NCI-H1417 treated with DMSO at 0.1 percent for 48 hours (cell line): ENCODE data around the gene GALNT9.

Source experiments
- DNase-seq: peaks from one replicate; lab custom pipeline; 2025; lab: John Stamatoyannopoulos, UW

The GALNT9 gene

DNA sequence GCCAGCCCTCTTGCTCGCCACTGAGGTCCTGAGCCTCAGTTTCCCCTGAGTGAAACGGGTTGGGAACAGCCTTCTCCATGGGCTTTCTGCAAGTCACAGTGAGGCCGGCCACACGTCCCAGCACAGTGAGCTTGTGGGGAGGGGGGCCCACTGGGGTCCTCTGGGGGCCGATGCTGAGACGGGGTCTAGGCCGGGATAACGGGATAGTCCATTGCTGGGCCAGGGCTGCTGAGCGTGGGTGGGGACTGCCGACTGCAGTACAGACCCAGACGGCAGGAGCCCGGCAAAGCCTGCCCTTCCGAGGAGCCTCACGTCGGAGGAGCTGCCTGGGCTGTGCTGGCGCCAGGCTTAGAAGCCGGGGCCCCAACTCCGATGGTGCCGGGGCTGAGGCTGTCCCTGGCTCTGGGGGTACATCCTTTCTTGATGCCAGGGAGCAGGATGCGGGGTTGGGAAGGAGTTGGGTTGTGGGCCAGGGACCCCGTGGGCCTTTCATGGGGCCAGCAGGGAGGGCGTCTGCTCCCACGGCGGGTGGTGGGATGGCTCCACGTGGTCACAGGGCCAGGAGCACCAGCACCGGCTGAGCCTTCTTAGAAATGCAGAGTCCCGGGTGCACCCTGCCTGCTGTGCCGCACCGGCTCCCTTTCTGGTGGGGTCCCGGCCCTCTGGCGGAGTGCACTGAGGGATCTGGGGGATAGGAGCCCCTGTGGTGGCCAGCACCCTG lies 160.9 kb downstream of the GALNT9 start:
- DNase-seq = no peak

- no peak for DNase-seq
Measured at GRCh38 chr12:132167611-132168310, 161.6 kb downstream of the GALNT9 start.

DNA sequence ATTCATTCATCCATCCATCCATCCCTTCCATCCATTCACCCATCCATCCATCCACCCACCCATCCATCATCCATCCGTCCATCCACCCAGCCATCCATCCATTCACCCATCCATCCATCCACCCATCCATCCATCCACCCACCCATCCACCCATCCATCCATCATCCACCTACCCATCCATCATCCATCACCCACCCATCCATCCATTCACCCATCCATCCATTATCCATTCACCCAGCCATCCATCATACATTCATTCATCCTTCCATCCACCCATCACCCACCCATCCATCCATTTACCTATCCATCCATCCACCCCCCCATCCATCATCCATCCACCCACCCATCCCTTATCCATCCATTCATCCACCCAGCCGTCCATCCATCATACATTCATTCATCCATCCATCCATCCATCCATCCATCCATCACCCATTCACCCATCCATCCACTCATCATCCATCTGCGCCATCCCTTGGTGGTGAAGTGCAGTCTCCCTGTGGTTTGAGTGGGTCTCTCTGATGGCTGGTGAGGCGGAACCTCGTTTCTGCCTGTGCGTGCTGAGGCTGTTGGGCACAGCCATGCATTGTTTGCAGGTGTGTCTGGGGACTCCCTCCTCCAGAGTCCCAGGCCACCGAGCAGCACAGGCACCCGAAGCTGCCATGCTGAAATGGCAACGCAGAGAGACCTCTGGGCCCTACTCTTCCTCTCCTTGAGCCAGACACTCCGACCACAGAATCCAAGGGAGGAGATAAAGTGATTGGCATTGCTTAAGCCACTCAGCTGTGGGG lies 162.4 kb downstream of the GALNT9 start:
- DNase-seq = no peak

GRCh38 chr12:132166093-132166492 lies 163.3 kb downstream of the GALNT9 start:
- DNase-seq = no peak

- DNase-seq = no peak
Measured at GRCh38 chr12:132165584-132165983, 163.8 kb downstream of the GALNT9 start.

DNA sequence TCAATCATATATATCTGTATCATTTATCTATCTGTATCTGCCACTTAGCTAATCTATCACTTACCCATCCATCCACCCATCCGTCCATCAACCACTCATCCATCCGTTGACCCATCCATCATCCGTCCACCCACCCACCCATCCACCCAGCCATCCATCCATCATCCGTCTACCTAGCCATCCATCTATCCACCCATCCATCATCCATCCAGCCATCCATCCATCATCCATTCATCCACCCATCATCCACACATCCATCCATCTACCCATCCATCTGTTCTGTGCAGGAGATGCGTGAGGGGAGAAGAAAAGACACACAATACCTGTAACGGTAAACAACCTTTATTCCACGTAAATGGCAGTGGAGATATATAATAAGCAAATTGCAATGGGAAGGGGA lies 165.0 kb downstream of the GALNT9 start:
- no peak for DNase-seq

DNA sequence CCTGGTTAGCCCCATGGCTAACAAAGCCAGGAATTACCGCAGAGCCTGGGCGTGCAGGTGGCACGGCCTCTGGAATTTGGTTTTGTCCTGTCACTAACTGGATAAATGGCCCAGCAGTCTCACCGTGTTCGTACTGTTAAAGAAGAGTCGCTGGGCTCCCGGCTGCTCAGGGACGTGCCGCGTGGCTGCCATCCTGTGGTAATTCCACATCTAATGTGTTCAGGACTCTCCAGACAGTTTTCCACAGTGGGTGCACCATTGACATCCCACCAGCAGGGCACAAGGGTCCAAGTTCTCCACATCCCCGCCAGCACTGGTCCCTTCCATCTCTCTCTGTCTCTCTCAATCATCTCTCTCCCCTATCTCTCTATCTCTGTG lies 165.5 kb downstream of the GALNT9 start:
- DNase-seq = no peak

DNA sequence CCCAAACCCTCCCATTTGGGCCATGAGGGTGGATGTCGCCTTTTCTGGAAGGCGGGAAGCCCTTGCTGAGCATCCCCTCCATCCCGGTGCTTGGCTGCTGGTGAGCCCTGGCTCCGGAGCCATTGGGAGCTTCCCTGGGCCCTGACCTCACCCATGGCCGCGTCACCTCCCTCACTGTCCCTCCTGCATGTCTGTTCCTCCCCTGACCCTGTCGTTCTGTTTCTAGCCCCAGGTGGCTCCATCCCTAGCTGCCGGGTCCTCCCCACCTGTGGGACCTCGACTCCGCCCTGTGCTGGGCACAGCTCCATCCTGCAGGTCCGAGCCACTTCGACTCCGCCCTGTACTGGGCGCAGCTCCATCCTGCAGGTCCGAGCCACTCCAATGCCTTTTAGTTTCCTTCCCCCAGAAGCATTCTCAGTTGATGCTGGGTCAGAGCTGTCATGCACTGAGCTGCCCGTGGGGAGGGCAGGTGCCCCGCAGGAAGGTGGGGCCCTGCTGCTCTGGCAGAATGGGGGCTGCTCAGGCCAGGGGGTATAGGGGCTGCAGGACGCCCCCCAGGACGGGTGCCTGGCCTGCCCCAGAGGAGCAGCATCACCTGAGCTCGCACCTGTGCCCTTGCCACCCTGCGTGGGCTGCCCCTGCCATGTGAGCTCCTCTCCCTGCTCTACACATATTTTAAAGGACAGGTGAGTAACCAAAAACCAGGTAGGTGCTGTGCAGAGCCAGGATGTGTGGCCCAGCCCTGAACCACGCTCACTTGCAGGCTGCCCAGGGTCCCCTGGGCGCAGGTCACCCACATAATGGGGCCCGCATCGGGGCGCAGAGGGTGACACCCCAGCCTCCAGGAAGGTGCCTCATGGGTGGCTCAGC lies 166.1 kb downstream of the GALNT9 start:
- DNase-seq = no peak

- no peak for DNase-seq
Measured at GRCh38 chr12:132162508-132163031, 166.8 kb downstream of the GALNT9 start.

- no peak for DNase-seq
Measured at GRCh38 chr12:132161796-132162507, 167.4 kb downstream of the GALNT9 start.

- DNase-seq = no peak
Measured at GRCh38 chr12:132161036-132161781, 168.2 kb downstream of the GALNT9 start.

- no peak for DNase-seq
Measured at GRCh38 chr12:132160601-132161035, 168.8 kb downstream of the GALNT9 start.

DNA sequence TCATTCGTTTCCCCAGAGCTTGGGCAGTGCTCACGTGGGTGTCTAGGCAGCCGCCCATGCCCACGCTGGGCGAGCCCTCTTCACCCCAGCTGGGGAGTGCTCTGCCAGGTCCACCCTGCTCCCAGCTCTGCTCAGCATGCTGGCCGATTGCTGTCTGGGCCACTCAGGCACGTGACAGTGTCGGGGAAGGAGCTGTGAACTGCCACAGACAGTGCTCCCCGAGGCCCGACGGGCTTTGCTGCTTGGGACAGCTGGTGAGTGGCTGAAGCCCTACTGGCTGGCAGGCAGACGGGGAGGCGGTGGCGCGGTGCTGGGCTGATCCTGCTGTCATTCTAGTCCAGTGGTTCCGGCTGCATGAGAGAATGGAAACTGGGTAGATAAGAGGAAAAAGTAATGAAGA lies 169.4 kb downstream of the GALNT9 start:
- DNase-seq = no peak

GRCh38 chr12:132159555-132160003 lies 169.8 kb downstream of the GALNT9 start:
- no peak for DNase-seq

GRCh38 chr12:132158677-132159554 lies 170.5 kb downstream of the GALNT9 start:
- DNase-seq = no peak

DNA sequence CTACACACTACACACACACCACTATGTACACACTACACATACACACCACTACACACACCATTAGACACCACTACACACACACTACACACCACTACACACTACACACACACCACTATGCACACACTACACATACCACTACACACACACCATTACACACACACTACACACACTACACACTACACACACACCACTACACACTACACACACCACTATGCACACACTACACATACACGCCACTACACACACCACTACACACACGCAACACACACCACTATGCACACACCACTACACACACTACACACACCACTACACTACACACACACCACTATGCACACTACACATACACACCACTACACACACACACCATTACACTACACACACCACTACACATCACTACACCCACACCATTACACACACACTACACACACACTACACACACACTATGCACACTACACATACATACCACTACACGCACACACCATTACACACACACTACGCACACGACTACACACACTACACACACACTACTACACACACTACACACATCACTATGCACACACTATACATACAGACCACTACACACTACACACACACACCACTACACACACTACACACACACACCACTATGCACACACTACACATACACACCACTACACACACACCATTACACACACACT lies 171.5 kb downstream of the GALNT9 start:
- DNase-seq = no peak

GRCh38 chr12:132156573-132157325 lies 172.6 kb downstream of the GALNT9 start:
- DNase-seq = no peak
